Breast epithelium (tissue), 4 donors: ENCODE measurements around the gene GBF1. TPM values are rescaled to one million over a fixed set of nuclear protein-coding genes. Genes with fewer than 3 reads are reported as not detected.

ENCODE experiments used
- DNase-seq, 2 donors: peaks; one replicate each; pipeline ENCODE4 v3.0.0-alpha.2; 2019; ENCODE audit warnings: low spot score in 2 of 2
- H3K27ac ChIP-seq, 2 donors: fragments of 200-600 bp; sonication (generic) in 1 of 2; one replicate each; pipeline ENCODE4 v1.5.1; 2016 to 2019; ENCODE audit warnings: mild to moderate bottlenecking in 1 of 2
- H3K27me3 ChIP-seq, 2 donors: fragments of 200-600 bp; sonication (generic) in 1 of 2; one replicate each; pipeline versions ENCODE4 v1.5.1 to v1.6.0; 2017 to 2019; ENCODE audit warnings: control low read depth in 1 of 2, mild to moderate bottlenecking in 1 of 2
- H3K36me3 ChIP-seq: fragments of 200-600 bp; one replicate; pipeline ENCODE4 v1.5.1; 2019
- H3K4me1 ChIP-seq, 2 donors: fragments of 200-600 bp; sonication (generic); one replicate each; pipeline ENCODE4 v1.5.1; 2016 to 2019; ENCODE audit warnings: control low read depth in 1 of 2
- H3K4me3 ChIP-seq, 3 donors: fragments of 200-600 bp; sonication (generic); 1 replicate in 2 of 3; 2 replicates in 1 of 3; pipeline ENCODE4 v1.5.1; 2016 to 2019; ENCODE audit warnings: mild to moderate bottlenecking in 3 of 3, moderate library complexity in 2 of 3
- H3K9me3 ChIP-seq, 2 donors: fragments of 200-600 bp; sonication (generic) in 1 of 2; one replicate each; pipeline ENCODE4 v1.5.1; 2016 to 2019; ENCODE audit warnings: control low read depth in 1 of 2
- POLR2A ChIP-seq: fragments of 450-650 bp; IDR thresholded peaks from one replicate; pipeline ENCODE4 v1.6.1; 2016; ENCODE audit warnings: antibody characterized with exemption, mild to moderate bottlenecking, moderate library complexity
- POLR2AphosphoS5 ChIP-seq, 3 donors: sonication (generic); formaldehyde crosslinking; IDR thresholded peaks; one replicate each; pipeline ENCODE4 v1.6.1; 2017; ENCODE audit warnings: antibody characterized with exemption in 3 of 3
- intact Hi-C: fragments of 100-400 bp; cut with DNase I; formaldehyde crosslinking; loops from one replicate; pipeline ENCODE4 v1.15.1; 2023; ENCODE audit warnings: low total_unique reads
- total RNA-seq, 3 donors: library from RNA; depleted of rRNA; stranded (reverse); fragments of >200 nt; gene quantifications; one replicate each; pipeline ENCODE4 v1.1.0, GENCODE V29; 2016
- TF ChIP-seq, protein P1 (sequence below), 3 donors: fragments of 450-650 bp; IDR thresholded peaks; one replicate each; pipeline ENCODE4 v1.5.1; 2016 to 2017; ENCODE audit warnings: antibody characterized with exemption in 3 of 3, mild to moderate bottlenecking in 3 of 3, moderate library complexity in 3 of 3

GBF1 gene
- total RNA-seq, 3 donors from 2014 or later = 25.8 to 32.1 (median 25.9) TPM

DNA sequence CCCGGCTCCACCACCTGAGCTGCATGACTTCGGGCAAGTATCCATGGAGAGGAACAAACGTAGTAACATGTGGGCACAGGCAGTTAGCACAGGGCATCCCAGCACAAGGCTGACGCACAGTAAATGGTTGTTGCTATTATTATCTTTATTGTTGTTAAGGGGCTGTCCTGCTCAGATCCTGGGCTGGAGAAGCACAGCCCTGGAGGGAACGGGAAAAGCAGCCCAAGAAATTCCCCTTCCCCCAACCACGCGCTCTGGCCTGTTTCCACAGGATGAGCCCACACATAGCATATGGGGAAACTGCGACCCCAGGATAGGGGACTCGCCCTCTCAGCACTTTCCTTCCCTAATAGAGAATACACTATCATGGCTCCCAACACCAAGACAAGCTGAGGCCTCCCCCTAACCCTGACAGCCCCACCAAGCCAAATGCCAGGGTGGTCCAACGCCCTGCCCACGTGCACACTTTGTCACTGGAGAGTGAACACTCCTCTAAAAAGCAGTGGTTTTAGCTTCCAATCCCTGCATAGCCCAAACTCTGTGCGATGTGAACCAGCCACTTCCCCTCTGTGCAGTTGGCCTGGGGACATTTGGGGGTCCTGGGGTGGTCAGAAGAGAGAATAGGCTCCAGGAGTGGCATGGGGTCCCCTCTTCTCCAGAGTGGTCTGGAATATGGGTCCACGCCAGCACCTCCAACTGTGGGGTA lies 162.2 kb downstream of the GBF1 start:
- peak overlapping the region in 1 of 2 donors; percentile 55 for H3K27ac ChIP-seq
- no peaks in the 10 kb centered on the region for H3K36me3 ChIP-seq
- H3K4me1 ChIP-seq = no peaks in the 10 kb centered on the region
- intact Hi-C loops = loop anchor here (10.0 kb wide), 1 partner anchor 253 kb away; the partner anchor contains the start of gene NOLC1
- H3K9me3 ChIP-seq = no peaks in the 10 kb centered on the region
- TF ChIP-seq, protein P1, sequence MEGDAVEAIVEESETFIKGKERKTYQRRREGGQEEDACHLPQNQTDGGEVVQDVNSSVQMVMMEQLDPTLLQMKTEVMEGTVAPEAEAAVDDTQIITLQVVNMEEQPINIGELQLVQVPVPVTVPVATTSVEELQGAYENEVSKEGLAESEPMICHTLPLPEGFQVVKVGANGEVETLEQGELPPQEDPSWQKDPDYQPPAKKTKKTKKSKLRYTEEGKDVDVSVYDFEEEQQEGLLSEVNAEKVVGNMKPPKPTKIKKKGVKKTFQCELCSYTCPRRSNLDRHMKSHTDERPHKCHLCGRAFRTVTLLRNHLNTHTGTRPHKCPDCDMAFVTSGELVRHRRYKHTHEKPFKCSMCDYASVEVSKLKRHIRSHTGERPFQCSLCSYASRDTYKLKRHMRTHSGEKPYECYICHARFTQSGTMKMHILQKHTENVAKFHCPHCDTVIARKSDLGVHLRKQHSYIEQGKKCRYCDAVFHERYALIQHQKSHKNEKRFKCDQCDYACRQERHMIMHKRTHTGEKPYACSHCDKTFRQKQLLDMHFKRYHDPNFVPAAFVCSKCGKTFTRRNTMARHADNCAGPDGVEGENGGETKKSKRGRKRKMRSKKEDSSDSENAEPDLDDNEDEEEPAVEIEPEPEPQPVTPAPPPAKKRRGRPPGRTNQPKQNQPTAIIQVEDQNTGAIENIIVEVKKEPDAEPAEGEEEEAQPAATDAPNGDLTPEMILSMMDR (IDR thresholded peaks at IDR 0.05) = no peak
- TF ChIP-seq POLR2A (no peak), POLR2AphosphoS5 (IDR thresholded peaks at IDR 0.05) (no peak)
- H3K4me3 ChIP-seq = peak overlapping the region in 1 of 3 donors; percentile 65
- no peak for DNase-seq
- H3K27me3 ChIP-seq = peaks cover 2 to 49% of the 10 kb centered on the region in 2 donors

DNA sequence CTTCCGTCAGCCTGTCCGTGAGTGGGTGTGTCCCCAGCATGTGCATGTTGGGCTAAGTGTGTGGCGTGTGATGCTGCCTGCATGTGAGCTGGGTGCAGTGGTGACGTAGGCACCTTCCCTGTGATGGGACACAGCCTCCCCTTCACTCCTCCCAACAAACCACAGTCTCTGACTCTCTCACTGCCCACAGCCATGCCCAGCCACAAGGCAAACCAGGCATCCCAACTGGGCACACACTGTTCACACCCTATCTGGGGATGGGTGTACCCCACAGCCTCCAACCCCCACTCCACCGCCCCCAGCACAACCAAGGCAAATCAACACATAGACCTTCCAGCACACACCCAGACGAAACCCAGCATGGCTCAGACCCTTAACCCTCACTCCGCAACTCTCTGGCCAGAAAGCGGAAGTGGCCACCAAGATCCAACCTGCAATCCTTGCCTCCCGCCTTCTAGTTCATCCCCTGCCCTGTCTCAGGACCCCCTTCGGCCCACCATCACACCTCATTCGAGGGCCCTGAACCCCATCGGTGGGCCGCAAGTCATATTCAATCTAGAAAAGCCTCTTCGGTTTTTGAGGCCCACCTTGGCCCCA lies 162.9 kb downstream of the GBF1 start:
- no peak for TF ChIP-seq POLR2AphosphoS5 (IDR thresholded peaks at IDR 0.05)
- TF ChIP-seq, protein P1 (IDR thresholded peaks at IDR 0.05) = no peak
- TF ChIP-seq POLR2A = no peak
- peaks cover 2 to 53% of the 10 kb centered on the region in 2 donors for H3K27me3 ChIP-seq
- H3K36me3 ChIP-seq = no peaks in the 10 kb centered on the region
- peak overlapping the region; percentile 23 to 65 (median 56) for H3K4me3 ChIP-seq
- peak overlapping the region in 1 of 2 donors; percentile 55 for H3K27ac ChIP-seq
- no peaks in the 10 kb centered on the region for H3K4me1 ChIP-seq
- DNase-seq = no peak
- no peaks in the 10 kb centered on the region for H3K9me3 ChIP-seq
- intact Hi-C loops = loop anchor here (10.0 kb wide), 1 partner anchor 253 kb away; the partner anchor contains the start of gene NOLC1

DNA sequence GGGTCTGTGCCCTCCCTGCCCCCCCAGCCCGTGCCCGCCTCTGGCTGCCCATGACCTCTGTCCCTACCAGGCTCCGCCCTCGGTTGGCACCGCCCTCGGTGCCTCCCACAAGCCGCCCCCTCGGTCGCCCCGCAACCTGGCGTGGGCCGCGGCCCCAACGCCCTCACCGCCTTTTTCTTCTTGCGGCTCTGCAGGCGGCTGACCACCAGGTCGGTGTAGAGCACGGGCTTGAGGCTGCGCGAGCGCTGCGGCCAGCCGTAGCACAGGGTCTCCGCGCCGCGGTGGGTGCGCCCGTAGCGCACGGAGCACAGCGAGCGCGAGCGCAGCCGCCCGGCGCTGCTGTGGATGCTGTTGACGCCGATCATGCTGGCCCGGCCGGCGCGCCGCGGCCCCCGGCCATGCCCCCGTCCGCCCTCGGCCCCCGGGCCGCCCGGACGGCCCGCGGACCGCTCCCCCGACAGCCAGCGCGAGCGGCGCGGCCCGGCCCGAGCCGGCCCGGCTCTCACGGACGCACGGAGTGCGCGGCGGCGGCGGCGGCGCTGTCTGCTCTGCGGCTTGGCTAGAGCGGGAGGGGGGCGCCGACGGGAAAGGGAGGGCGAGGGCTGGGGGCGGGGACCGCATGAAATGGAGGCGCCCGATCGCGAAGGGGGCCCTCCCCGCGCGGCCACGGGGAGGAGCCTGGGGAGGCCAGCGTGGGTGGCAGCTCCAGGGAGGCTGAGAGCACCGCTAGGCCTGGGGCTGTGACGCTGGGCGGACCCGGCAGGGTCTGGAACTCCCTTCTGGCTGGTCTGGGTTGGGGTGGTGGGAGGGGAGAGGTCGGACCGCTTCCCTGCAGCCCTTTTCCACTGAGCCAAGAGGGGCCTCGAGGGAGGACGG lies 163.6 kb downstream of the GBF1 start:
- Histone ChIP-seq H3K9me3 (no peaks in the 10 kb centered on the region), H3K4me3 (peak overlapping the region; percentile 23 to 65 (median 56)), H3K4me1 (no peaks in the 10 kb centered on the region), H3K27ac (peak overlapping the region in 1 of 2 donors; percentile 55), H3K36me3 (no peaks in the 10 kb centered on the region), H3K27me3 (peaks cover 2 to 57% of the 10 kb centered on the region in 2 donors)
- no peak for DNase-seq
- TF ChIP-seq, protein P1 (IDR thresholded peaks at IDR 0.05) = no peak
- no peak for TF ChIP-seq POLR2AphosphoS5 (IDR thresholded peaks at IDR 0.05)
- TF ChIP-seq POLR2A = no peak
- intact Hi-C loops = loop anchor here (10.0 kb wide), 1 partner anchor 254 kb away; the partner anchor contains the start of gene NOLC1

DNA sequence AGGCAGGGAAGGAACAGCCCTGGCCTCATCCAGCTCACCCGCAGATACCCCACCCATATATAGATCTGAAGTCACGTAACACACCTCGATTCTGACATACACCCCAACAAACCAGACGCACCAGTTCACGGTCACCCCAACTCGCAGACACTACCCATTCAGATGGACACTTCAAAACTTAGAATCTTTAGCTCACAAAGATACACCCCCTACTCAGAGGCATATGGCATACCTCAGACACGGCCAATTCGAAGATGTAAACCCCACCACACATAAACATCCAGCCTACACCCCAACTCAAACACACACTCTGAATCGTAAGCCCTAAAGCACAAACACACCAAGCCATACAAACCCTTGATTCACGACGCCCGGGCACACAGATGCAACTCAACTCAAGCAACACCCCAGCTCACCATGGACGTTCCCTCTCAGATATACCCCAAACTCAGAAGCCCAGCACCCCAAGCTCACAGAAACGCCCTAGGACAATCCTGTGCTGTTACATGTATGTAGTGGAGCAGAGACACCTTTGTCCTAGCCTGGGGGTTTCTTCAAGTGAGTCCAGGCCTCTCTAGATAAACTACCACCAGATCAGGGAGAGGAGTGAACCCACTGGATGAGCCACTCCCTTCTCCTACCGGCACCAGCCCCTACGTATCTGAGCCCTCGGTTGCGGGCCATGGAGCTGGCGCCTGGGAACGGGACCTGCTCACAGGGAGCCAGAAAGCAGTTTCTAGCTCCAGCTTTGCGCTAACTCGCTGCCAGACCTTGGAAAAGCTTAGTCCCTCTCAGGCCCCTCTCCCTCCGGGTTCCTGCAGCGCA lies 164.5 kb downstream of the GBF1 start:
- Histone ChIP-seq H3K9me3 (no peaks in the 10 kb centered on the region), H3K27ac (peak overlapping the region in 1 of 2 donors; percentile 55), H3K27me3 (peaks cover 2 to 65% of the 10 kb centered on the region in 2 donors), H3K36me3 (no peaks in the 10 kb centered on the region), H3K4me1 (no peaks in the 10 kb centered on the region), H3K4me3 (peak overlapping the region in 2 of 3 donors; percentile 56 to 65)
- TF ChIP-seq POLR2A (no peak), POLR2AphosphoS5 (IDR thresholded peaks at IDR 0.05) (no peak)
- TF ChIP-seq, protein P1 (IDR thresholded peaks at IDR 0.05) = no peak
- intact Hi-C loops = loop anchor here (10.0 kb wide), 1 partner anchor 255 kb away; the partner anchor contains the start of gene NOLC1
- no peak for DNase-seq
